KMS-11 (cell line): ENCODE measurements around the gene PTPN6.
A peak's percentile ranks its signal among the peaks of the same experiment; 100 is the strongest.

Experiments used
- H2AFZ ChIP-seq: fragments of 200-600 bp; sonication (generic); 2 replicates; pipeline ENCODE4 v1.6.1; 2016; ENCODE audit warnings: antibody characterized with exemption, mixed run types, low read depth
- H3K27ac ChIP-seq: fragments of 200-600 bp; sonication (generic); 2 replicates; pipeline ENCODE4 v1.6.1; 2016; ENCODE audit warnings: mild to moderate bottlenecking, mixed run types
- H3K27me3 ChIP-seq: fragments of 200-600 bp; sonication (generic); 2 replicates; pipeline ENCODE4 v1.6.1; 2017; ENCODE audit warnings: mild to moderate bottlenecking, low read depth, mixed run types, moderate library complexity; ENCODE audit not compliant: insufficient read depth
- H3K36me3 ChIP-seq: fragments of 200-600 bp; sonication (generic); 2 replicates; pipeline ENCODE4 v1.6.1; 2017; ENCODE audit warnings: mild to moderate bottlenecking, mixed run types; ENCODE audit not compliant: insufficient read depth
- H3K4me1 ChIP-seq: fragments of 200-600 bp; sonication (generic); 2 replicates; pipeline ENCODE4 v1.6.1; 2016; ENCODE audit warnings: mild to moderate bottlenecking, low read depth, mixed run types; ENCODE audit not compliant: poor library complexity, severe bottlenecking
- H3K4me2 ChIP-seq: fragments of 200-600 bp; sonication (generic); 2 replicates; pipeline ENCODE4 v1.7.0; 2016; ENCODE audit warnings: mild to moderate bottlenecking, mixed run types
- H3K4me3 ChIP-seq: fragments of 200-600 bp; sonication (generic); IDR thresholded peaks from 2 replicates; pipeline ENCODE4 v1.6.1; 2017; ENCODE audit warnings: low read depth, low read length, mixed read lengths; ENCODE audit not compliant: insufficient read depth
- H3K79me2 ChIP-seq: fragments of 200-600 bp; sonication (generic); 2 replicates; pipeline ENCODE4 v1.6.1; 2016; ENCODE audit warnings: low read depth, mixed run types; ENCODE audit not compliant: insufficient read depth
- H3K9ac ChIP-seq: fragments of 200-600 bp; sonication (generic); 2 replicates; pipeline ENCODE4 v1.6.1; 2016; ENCODE audit warnings: mild to moderate bottlenecking, mixed run types
- H4K20me1 ChIP-seq: fragments of 200-600 bp; sonication (generic); 2 replicates; pipeline ENCODE4 v1.6.1; 2016; ENCODE audit warnings: mild to moderate bottlenecking, mixed run types; ENCODE audit not compliant: insufficient read depth
- TF ChIP-seq, protein P1 (sequence below): fragments of 200-600 bp; sonication (generic); conservative IDR thresholded peaks from 2 replicates; pipeline ENCODE4 v1.6.1; 2017; ENCODE audit warnings: low read depth, mild to moderate bottlenecking, antibody characterized with exemption, low read length, moderate library complexity, mixed read lengths

The PTPN6 gene

DNA sequence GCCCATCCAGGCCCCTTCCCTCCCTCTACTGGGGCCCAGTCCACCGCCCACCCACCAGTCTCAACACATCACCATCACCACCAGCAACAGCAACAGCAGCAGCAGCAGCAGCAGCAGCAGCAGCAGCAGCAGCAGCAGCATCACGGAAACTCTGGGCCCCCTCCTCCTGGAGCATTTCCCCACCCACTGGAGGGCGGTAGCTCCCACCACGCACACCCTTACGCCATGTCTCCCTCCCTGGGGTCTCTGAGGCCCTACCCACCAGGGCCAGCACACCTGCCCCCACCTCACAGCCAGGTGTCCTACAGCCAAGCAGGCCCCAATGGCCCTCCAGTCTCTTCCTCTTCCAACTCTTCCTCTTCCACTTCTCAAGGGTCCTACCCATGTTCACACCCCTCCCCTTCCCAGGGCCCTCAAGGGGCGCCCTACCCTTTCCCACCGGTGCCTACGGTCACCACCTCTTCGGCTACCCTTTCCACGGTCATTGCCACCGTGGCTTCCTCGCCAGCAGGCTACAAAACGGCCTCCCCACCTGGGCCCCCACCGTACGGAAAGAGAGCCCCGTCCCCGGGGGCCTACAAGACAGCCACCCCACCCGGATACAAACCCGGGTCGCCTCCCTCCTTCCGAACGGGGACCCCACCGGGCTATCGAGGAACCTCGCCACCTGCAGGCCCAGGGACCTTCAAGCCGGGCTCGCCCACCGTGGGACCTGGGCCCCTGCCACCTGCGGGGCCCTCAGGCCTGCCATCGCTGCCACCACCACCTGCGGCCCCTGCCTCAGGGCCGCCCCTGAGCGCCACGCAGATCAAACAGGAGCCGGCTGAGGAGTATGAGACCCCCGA lies 14.3 kb upstream of the PTPN6 start:
- H3K4me3 ChIP-seq, result no peak overlapping the region
- TF ChIP-seq, protein P1, sequence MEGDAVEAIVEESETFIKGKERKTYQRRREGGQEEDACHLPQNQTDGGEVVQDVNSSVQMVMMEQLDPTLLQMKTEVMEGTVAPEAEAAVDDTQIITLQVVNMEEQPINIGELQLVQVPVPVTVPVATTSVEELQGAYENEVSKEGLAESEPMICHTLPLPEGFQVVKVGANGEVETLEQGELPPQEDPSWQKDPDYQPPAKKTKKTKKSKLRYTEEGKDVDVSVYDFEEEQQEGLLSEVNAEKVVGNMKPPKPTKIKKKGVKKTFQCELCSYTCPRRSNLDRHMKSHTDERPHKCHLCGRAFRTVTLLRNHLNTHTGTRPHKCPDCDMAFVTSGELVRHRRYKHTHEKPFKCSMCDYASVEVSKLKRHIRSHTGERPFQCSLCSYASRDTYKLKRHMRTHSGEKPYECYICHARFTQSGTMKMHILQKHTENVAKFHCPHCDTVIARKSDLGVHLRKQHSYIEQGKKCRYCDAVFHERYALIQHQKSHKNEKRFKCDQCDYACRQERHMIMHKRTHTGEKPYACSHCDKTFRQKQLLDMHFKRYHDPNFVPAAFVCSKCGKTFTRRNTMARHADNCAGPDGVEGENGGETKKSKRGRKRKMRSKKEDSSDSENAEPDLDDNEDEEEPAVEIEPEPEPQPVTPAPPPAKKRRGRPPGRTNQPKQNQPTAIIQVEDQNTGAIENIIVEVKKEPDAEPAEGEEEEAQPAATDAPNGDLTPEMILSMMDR, result no peak
- no peaks in the 10 kb centered on the region for H3K27me3 ChIP-seq
- peak overlapping the region; percentile 97 for H3K9ac ChIP-seq
- H4K20me1 ChIP-seq, result no peaks in the 10 kb centered on the region
- H3K79me2 ChIP-seq, result no peaks in the 10 kb centered on the region; the same call in 1 of the 2 replicates
- no peak overlapping the region; the same call in 1 of the 2 replicates for H2AFZ ChIP-seq
- H3K27ac ChIP-seq, result peak overlapping the region; percentile 87
- peaks cover 6% of the 10 kb centered on the region for H3K4me1 ChIP-seq
- no peaks in the 10 kb centered on the region for H3K36me3 ChIP-seq
- H3K4me2 ChIP-seq, result peak overlapping the region; percentile 68

DNA sequence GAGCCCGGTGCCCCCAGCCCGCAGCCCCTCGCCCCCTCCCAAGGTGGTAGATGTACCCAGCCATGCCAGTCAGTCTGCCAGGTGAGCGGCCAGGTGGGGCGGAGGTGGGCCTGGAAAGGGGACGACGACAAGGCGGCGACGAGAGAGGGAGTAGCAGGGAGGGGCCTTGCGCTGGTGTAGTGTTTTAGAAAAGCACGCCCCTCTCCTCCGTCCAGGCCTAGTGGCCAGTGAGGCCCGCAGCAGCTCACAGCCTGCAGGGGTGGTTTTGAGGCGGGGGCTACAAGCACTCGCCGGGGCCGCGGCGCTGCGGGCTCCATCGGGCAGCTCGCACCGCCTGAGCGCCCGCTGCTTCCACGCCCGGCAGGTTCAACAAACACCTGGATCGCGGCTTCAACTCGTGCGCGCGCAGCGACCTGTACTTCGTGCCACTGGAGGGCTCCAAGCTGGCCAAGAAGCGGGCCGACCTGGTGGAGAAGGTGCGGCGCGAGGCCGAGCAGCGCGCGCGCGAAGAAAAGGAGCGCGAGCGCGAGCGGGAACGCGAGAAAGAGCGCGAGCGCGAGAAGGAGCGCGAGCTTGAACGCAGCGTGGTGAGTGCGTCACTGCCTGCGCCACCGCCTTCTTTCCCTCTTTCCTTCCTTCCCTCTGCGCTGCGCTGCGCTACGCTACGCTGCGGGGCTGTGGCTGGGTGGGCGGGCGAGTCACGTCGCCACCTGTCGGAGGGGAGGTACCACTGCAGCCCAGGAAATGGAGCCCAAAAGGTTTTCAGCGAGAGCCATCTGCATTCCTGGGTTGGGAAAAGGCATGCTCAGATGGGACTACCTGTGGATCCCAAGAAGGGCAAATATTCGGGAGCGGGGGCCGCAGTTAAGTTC lies 13.4 kb upstream of the PTPN6 start:
- peak overlapping the region; percentile 68 for H3K4me2 ChIP-seq
- H3K27ac ChIP-seq, result peak overlapping the region; percentile 87
- no peaks in the 10 kb centered on the region for H3K79me2 ChIP-seq
- H3K9ac ChIP-seq, result peak overlapping the region; percentile 97
- H3K36me3 ChIP-seq, result no peaks in the 10 kb centered on the region
- no peaks in the 10 kb centered on the region for H4K20me1 ChIP-seq
- TF ChIP-seq, protein P1, result peak; percentile 85
- H3K4me3 ChIP-seq, result no peak overlapping the region
- H2AFZ ChIP-seq, result peak overlapping the region; percentile 57
- no peaks in the 10 kb centered on the region for H3K27me3 ChIP-seq
- peaks cover 8% of the 10 kb centered on the region for H3K4me1 ChIP-seq

DNA sequence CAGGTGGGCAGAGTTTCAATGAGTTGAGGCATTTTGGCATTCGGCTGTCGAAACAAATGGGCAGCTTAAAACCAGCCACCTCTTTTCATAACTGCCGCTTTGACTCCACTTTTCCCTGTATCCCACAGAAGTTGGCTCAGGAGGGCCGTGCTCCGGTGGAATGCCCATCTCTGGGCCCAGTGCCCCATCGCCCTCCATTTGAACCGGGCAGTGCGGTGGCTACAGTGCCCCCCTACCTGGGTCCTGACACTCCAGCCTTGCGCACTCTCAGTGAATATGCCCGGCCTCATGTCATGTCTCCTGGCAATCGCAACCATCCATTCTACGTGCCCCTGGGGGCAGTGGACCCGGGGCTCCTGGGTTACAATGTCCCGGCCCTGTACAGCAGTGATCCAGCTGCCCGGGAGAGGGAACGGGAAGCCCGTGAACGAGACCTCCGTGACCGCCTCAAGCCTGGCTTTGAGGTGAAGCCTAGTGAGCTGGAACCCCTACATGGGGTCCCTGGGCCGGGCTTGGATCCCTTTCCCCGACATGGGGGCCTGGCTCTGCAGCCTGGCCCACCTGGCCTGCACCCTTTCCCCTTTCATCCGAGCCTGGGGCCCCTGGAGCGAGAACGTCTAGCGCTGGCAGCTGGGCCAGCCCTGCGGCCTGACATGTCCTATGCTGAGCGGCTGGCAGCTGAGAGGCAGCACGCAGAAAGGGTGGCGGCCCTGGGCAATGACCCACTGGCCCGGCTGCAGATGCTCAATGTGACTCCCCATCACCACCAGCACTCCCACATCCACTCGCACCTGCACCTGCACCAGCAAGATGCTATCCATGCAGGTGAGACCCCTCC lies 12.6 kb upstream of the PTPN6 start:
- Histone ChIP-seq H4K20me1 (no peaks in the 10 kb centered on the region), H3K27ac (0 out of 2 replicates have a peak overlapping the region, but pooled peaks have one; percentile 87), H3K79me2 (no peaks in the 10 kb centered on the region), H3K36me3 (no peaks in the 10 kb centered on the region), H3K4me2 (peak overlapping the region; percentile 49), H3K9ac (peak overlapping the region; percentile 97; the same call in 1 of the 2 replicates), H2AFZ (0 out of 2 replicates have a peak overlapping the region, but pooled peaks have one; percentile 28), H3K27me3 (no peaks in the 10 kb centered on the region), H3K4me1 (peaks cover 13% of the 10 kb centered on the region), H3K4me3 (no peak overlapping the region)
- TF ChIP-seq, protein P1, result no peak

DNA sequence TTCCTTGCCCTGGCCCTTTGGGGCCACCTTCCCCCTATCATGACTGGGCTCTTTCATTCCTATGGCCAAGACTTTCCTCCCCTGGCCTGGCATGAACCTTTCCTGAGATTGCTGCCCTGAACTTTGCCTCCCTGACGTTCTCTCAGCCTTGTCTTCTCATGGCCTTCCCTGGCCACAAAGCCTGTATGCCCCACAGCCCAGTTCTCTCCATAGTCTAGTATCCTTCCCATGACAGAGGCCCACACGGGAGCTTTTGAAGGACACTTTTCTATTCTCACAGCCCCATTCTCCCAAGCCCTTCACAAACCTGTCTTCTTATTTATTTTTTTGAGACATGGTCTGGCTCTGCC lies 12.0 kb upstream of the PTPN6 start:
- no peak overlapping the region for H3K9ac ChIP-seq
- H3K27ac ChIP-seq, result no peak overlapping the region
- no peaks in the 10 kb centered on the region for H4K20me1 ChIP-seq
- no peak overlapping the region for H2AFZ ChIP-seq
- TF ChIP-seq, protein P1, result no peak
- H3K4me1 ChIP-seq, result peaks cover 13% of the 10 kb centered on the region
- H3K79me2 ChIP-seq, result no peaks in the 10 kb centered on the region
- no peaks in the 10 kb centered on the region for H3K36me3 ChIP-seq
- no peak overlapping the region for H3K4me3 ChIP-seq
- no peak overlapping the region for H3K4me2 ChIP-seq
- no peaks in the 10 kb centered on the region for H3K27me3 ChIP-seq
